Liver (tissue), 9 donors: ENCODE measurements around the gene CCDC88C. TPM values are rescaled to one million over a fixed set of nuclear protein-coding genes. Genes with fewer than 3 reads are reported as not detected.

Experiments used
- DNase-seq: peaks from one replicate; pipeline ENCODE4 v3.0.0-alpha.2; 2017; ENCODE audit warnings: low spot score
- H3K27ac ChIP-seq, 2 donors: one replicate each; pipeline ENCODE4 v1.7.0; 2013; ENCODE audit warnings: inconsistent platforms in 2 of 2, low read length in 2 of 2, control low read depth in 1 of 2, low read depth in 1 of 2, mild to moderate bottlenecking in 1 of 2
- H3K27me3 ChIP-seq, 4 donors: one replicate each; pipeline versions ENCODE4 v1.6.1 to v1.7.0; 2013; ENCODE audit warnings: low read length in 3 of 4, inconsistent platforms in 1 of 4, mild to moderate bottlenecking in 1 of 4, moderate library complexity in 1 of 4; ENCODE audit not compliant: control insufficient read depth in 4 of 4, insufficient read depth in 4 of 4
- H3K36me3 ChIP-seq, 4 donors: one replicate each; pipeline versions ENCODE4 v1.6.1 to v1.7.0; 2013; ENCODE audit warnings: low read length in 3 of 4, mild to moderate bottlenecking in 3 of 4, low read depth in 1 of 4, moderate library complexity in 1 of 4; ENCODE audit not compliant: control insufficient read depth in 4 of 4, insufficient read depth in 3 of 4
- H3K4me1 ChIP-seq, 4 donors: one replicate each; pipeline versions ENCODE4 v1.6.1 to v1.7.0; 2013; ENCODE audit warnings: low read length in 3 of 4, mild to moderate bottlenecking in 3 of 4, moderate library complexity in 1 of 4; ENCODE audit not compliant: control insufficient read depth in 4 of 4, insufficient read depth in 4 of 4
- H3K4me3 ChIP-seq, 3 donors: one replicate each; pipeline versions ENCODE4 v1.6.1 to v1.7.0; 2013; ENCODE audit warnings: low read length in 3 of 3, control low read depth in 1 of 3, low read depth in 1 of 3, mild to moderate bottlenecking in 1 of 3
- H3K9ac ChIP-seq, 2 donors: one replicate each; pipeline ENCODE4 v1.7.0; 2013; ENCODE audit warnings: low read length in 2 of 2, mild to moderate bottlenecking in 2 of 2, moderate library complexity in 2 of 2, control low read depth in 1 of 2, low read depth in 1 of 2
- H3K9me3 ChIP-seq, 4 donors: one replicate each; pipeline versions ENCODE4 v1.6.1 to v1.7.0; 2013; ENCODE audit warnings: low read length in 3 of 4; ENCODE audit not compliant: control insufficient read depth in 4 of 4
- ATF3 ChIP-seq: IDR thresholded peaks from 2 replicates; pipeline ENCODE4 v1.6.1; 2016; ENCODE audit warnings: antibody characterized with exemption
- CTCF ChIP-seq: fragments of 150-350 bp; IDR thresholded peaks from 2 replicates; pipeline ENCODE4 v1.5.1; 2017; ENCODE audit warnings: improper control_type of control experiment, low read depth, low read length; ENCODE audit not compliant: missing input control
- EGR1 ChIP-seq, 2 donors: IDR thresholded peaks; 2 replicates each; pipeline ENCODE4 v1.6.1; 2016 to 2018; ENCODE audit warnings: antibody characterized with exemption in 2 of 2, low read depth in 2 of 2
- FOXA1 ChIP-seq: IDR thresholded peaks from 2 replicates; pipeline ENCODE4 v1.6.1; 2016; ENCODE audit warnings: antibody characterized with exemption
- FOXA2 ChIP-seq: IDR thresholded peaks from 2 replicates; pipeline ENCODE4 v1.6.1; 2016; ENCODE audit warnings: antibody characterized with exemption
- GABPA ChIP-seq, 2 donors: IDR thresholded peaks in 1 of 2; conservative IDR thresholded peaks in 1 of 2; 2 replicates each; pipeline ENCODE4 v1.6.1; 2016; ENCODE audit warnings: antibody characterized with exemption in 2 of 2, mild to moderate bottlenecking in 1 of 2, moderate library complexity in 1 of 2
- HNF4A ChIP-seq, 2 donors: conservative IDR thresholded peaks; 2 replicates each; pipeline ENCODE4 v1.6.1; 2016; ENCODE audit warnings: antibody characterized with exemption in 2 of 2, mild to moderate bottlenecking in 2 of 2
- HNF4G ChIP-seq: IDR thresholded peaks from 2 replicates; pipeline ENCODE4 v1.6.1; 2016; ENCODE audit warnings: antibody characterized with exemption
- JUND ChIP-seq, 2 donors: IDR thresholded peaks; 2 replicates each; pipeline ENCODE4 v1.6.1; 2016; ENCODE audit warnings: antibody characterized with exemption in 2 of 2
- MAX ChIP-seq: IDR thresholded peaks from 2 replicates; pipeline ENCODE4 v1.6.1; 2016; ENCODE audit warnings: antibody characterized with exemption
- NR2F2 ChIP-seq: IDR thresholded peaks from 2 replicates; pipeline ENCODE4 v1.6.1; 2016; ENCODE audit warnings: antibody characterized with exemption
- RAD21 ChIP-seq, 2 donors: IDR thresholded peaks; 2 replicates each; pipeline ENCODE4 v1.6.1; 2016; ENCODE audit warnings: antibody characterized with exemption in 2 of 2, mild to moderate bottlenecking in 2 of 2
- REST ChIP-seq: IDR thresholded peaks from 2 replicates; pipeline ENCODE4 v1.6.1; 2016; ENCODE audit warnings: antibody characterized with exemption, mild to moderate bottlenecking
- RXRA ChIP-seq, 2 donors: IDR thresholded peaks; 2 replicates each; pipeline ENCODE4 v1.6.1; 2017 to 2018; ENCODE audit warnings: antibody characterized with exemption in 2 of 2, mild to moderate bottlenecking in 1 of 2
- SP1 ChIP-seq: IDR thresholded peaks from 2 replicates; pipeline ENCODE4 v1.6.1; 2018; ENCODE audit warnings: antibody characterized with exemption, mild to moderate bottlenecking
- TAF1 ChIP-seq: conservative IDR thresholded peaks from 2 replicates; pipeline ENCODE4 v1.6.1; 2016; ENCODE audit warnings: antibody characterized with exemption, mild to moderate bottlenecking
- YY1 ChIP-seq: IDR thresholded peaks from 2 replicates; pipeline ENCODE4 v1.6.1; 2016; ENCODE audit warnings: antibody characterized with exemption, mild to moderate bottlenecking
- ZBTB33 ChIP-seq: IDR thresholded peaks from 2 replicates; pipeline ENCODE4 v1.6.1; 2016; ENCODE audit warnings: antibody characterized with exemption
- WGBS: extraction: QIAGEN DNeasy Blood & Tissue Kit; methylation state at CpG from one replicate; pipeline ENCODE4 v1.1.7; 2013; 5-methylcytosine and 5-hydroxymethylcytosine counted together
- polyA plus RNA-seq, 2 donors: library from polyadenylated mRNA; stranded (reverse) in 1 of 2; unstranded in 1 of 2; fragments of 200-250 nt in 1 of 2; fragments of >200 nt in 1 of 2; fragmentation: Nextera tagmentation in 1 of 2; extraction: Ambion mirVana in 1 of 2; gene quantifications; one replicate each; pipeline versions ENCODE4 v1.2.1 to v1.2.3, GENCODE V29; 2013 to 2015
- total RNA-seq, 2 donors: library from RNA; depleted of rRNA; stranded (reverse); fragments of >200 nt; gene quantifications; one replicate each; pipeline ENCODE4 v1.2.3, GENCODE V29; 2014
- donor health status: healthy.
- donor health status: healthy.
- donor health status: healthy.
- donor health status: healthy.
- donor health status: healthy.

Gene CCDC88C
- total and polyA plus RNA-seq, 4 donors, result 1.3 to 10.8 (median 4.0) TPM

- peaks cover 0 to 12% (median 6%) of the 10 kb centered on the region in 4 donors for H3K4me1 ChIP-seq
- TF ChIP-seq GABPA (IDR thresholded peaks at IDR 0.05 in 1 of 2, conservative IDR thresholded peaks at IDR 0.05 in 1 of 2) (no peak), REST (no peak), RAD21 (IDR thresholded peaks at IDR 0.05) (no peak), NR2F2 (no peak), JUND (IDR thresholded peaks at IDR 0.05) (no peak), SP1 (no peak), HNF4G (no peak), RXRA (IDR thresholded peaks at IDR 0.05) (no peak), ATF3 (no peak), YY1 (no peak), CTCF (no peak), FOXA2 (no peak), HNF4A (conservative IDR thresholded peaks at IDR 0.05) (no peak), EGR1 (IDR thresholded peaks at IDR 0.05; ENCODE audit: low read depth in 2 of 2) (no peak), MAX (no peak), ZBTB33 (no peak), FOXA1 (no peak), TAF1 (no peak)
Observed at GRCh38 chr14:91385224-91385623, 32.4 kb downstream of the CCDC88C start.

More at GRCh38 chr14:91385224-91385623, 32.4 kb downstream of the CCDC88C start:
- H3K9me3 ChIP-seq, result no peaks in the 10 kb centered on the region
- H3K9ac ChIP-seq, result no peak overlapping the region
- H3K4me3 ChIP-seq, result no peak overlapping the region
- no peaks in the 10 kb centered on the region for H3K36me3 ChIP-seq
- no peaks in the 10 kb centered on the region for H3K27me3 ChIP-seq
- DNase-seq, result no peak
- no peak overlapping the region for H3K27ac ChIP-seq
- 95% methylated on average over 9 of the region's 9 CpGs for WGBS
